SK-N-SH (cell line): ENCODE results near the gene RSRC1.

Experiments
- EZH2phosphoT487 ChIP-seq: fragments of 200-600 bp; sonication (generic); IDR thresholded peaks from 2 replicates; pipeline ENCODE4 v1.6.1; 2017; ENCODE audit warnings: low read depth, mixed run types, mild to moderate bottlenecking, antibody characterized with exemption, moderate library complexity, borderline replicate concordance
- GABPA ChIP-seq: IDR thresholded peaks from 2 replicates; pipeline ENCODE4 v1.4.0; 2012; ENCODE audit warnings: low read depth, mild to moderate bottlenecking
- MXI1 ChIP-seq: IDR thresholded peaks from 2 replicates; pipeline ENCODE4 v1.6.1; 2012; ENCODE audit warnings: mild to moderate bottlenecking, low read depth, low read length, improper control_type of control experiment
- POLR2AphosphoS5 ChIP-seq: IDR thresholded peaks from 2 replicates; pipeline ENCODE4 v1.6.1; 2012; ENCODE audit warnings: low read depth, low read length
- TF ChIP-seq, protein P1 (sequence below): fragments of 200-600 bp; sonication (generic); IDR thresholded peaks from 2 replicates; pipeline ENCODE4 v1.6.1; 2017; ENCODE audit warnings: antibody characterized with exemption, mild to moderate bottlenecking, moderate library complexity
- TF ChIP-seq, protein P2 (sequence below): IDR thresholded peaks from 2 replicates; pipeline ENCODE4 v1.4.0; 2012; ENCODE audit warnings: low read depth, borderline replicate concordance
- TF ChIP-seq, protein P3 (sequence below): IDR thresholded peaks from 2 replicates; pipeline ENCODE4 v1.4.0; 2012; ENCODE audit warnings: low read depth
- TF ChIP-seq, protein P4 (sequence below): IDR thresholded peaks from 2 replicates; pipeline ENCODE4 v1.6.1; 2012; ENCODE audit warnings: mild to moderate bottlenecking, low read depth, low read length, moderate library complexity

DNA sequence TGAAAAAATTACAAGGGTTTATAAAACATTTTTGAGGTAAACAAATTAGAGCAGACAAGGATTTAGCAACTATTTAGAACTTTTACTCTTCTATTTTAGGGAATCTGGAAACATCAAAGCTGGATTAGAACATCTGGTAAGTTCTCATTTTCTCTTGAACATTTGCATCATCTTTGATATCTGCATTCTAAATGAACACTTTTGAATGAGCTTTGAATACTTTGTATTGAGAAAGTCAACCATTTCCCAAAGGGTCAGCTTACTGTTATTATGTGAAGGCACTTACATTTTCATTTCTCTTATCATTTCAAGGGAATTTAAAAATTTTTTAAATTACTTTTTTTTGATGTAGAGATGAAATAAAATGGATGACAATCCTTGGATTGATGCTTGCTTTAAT, 188.1 kb downstream of the RSRC1 start:
- TF ChIP-seq POLR2AphosphoS5 (no peak), EZH2phosphoT487 (no peak), MXI1 (no peak), GABPA (no peak)
- TF ChIP-seq, protein P1, sequence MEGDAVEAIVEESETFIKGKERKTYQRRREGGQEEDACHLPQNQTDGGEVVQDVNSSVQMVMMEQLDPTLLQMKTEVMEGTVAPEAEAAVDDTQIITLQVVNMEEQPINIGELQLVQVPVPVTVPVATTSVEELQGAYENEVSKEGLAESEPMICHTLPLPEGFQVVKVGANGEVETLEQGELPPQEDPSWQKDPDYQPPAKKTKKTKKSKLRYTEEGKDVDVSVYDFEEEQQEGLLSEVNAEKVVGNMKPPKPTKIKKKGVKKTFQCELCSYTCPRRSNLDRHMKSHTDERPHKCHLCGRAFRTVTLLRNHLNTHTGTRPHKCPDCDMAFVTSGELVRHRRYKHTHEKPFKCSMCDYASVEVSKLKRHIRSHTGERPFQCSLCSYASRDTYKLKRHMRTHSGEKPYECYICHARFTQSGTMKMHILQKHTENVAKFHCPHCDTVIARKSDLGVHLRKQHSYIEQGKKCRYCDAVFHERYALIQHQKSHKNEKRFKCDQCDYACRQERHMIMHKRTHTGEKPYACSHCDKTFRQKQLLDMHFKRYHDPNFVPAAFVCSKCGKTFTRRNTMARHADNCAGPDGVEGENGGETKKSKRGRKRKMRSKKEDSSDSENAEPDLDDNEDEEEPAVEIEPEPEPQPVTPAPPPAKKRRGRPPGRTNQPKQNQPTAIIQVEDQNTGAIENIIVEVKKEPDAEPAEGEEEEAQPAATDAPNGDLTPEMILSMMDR = no peak
- TF ChIP-seq, protein P2, sequence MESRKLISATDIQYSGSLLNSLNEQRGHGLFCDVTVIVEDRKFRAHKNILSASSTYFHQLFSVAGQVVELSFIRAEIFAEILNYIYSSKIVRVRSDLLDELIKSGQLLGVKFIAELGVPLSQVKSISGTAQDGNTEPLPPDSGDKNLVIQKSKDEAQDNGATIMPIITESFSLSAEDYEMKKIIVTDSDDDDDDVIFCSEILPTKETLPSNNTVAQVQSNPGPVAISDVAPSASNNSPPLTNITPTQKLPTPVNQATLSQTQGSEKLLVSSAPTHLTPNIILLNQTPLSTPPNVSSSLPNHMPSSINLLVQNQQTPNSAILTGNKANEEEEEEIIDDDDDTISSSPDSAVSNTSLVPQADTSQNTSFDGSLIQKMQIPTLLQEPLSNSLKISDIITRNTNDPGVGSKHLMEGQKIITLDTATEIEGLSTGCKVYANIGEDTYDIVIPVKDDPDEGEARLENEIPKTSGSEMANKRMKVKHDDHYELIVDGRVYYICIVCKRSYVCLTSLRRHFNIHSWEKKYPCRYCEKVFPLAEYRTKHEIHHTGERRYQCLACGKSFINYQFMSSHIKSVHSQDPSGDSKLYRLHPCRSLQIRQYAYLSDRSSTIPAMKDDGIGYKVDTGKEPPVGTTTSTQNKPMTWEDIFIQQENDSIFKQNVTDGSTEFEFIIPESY = no peak
- TF ChIP-seq, protein P3, sequence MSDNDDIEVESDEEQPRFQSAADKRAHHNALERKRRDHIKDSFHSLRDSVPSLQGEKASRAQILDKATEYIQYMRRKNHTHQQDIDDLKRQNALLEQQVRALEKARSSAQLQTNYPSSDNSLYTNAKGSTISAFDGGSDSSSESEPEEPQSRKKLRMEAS = no peak
- TF ChIP-seq, protein P4, sequence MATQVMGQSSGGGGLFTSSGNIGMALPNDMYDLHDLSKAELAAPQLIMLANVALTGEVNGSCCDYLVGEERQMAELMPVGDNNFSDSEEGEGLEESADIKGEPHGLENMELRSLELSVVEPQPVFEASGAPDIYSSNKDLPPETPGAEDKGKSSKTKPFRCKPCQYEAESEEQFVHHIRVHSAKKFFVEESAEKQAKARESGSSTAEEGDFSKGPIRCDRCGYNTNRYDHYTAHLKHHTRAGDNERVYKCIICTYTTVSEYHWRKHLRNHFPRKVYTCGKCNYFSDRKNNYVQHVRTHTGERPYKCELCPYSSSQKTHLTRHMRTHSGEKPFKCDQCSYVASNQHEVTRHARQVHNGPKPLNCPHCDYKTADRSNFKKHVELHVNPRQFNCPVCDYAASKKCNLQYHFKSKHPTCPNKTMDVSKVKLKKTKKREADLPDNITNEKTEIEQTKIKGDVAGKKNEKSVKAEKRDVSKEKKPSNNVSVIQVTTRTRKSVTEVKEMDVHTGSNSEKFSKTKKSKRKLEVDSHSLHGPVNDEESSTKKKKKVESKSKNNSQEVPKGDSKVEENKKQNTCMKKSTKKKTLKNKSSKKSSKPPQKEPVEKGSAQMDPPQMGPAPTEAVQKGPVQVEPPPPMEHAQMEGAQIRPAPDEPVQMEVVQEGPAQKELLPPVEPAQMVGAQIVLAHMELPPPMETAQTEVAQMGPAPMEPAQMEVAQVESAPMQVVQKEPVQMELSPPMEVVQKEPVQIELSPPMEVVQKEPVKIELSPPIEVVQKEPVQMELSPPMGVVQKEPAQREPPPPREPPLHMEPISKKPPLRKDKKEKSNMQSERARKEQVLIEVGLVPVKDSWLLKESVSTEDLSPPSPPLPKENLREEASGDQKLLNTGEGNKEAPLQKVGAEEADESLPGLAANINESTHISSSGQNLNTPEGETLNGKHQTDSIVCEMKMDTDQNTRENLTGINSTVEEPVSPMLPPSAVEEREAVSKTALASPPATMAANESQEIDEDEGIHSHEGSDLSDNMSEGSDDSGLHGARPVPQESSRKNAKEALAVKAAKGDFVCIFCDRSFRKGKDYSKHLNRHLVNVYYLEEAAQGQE = no peak
